ENCODE data around the gene ZNF362.

GRCh38 chr1:33211972-33212371, 44.3 kb upstream of the ZNF362 start:
- TF ChIP-seq CTCF (IDR thresholded peaks at IDR 0.05; ENCODE audit: low read depth, low read length, poor library complexity, severe bottlenecking) (no peak), EZH2phosphoT487 (IDR thresholded peaks at IDR 0.05; ENCODE audit: borderline replicate concordance, low read length) (no peak)
